GM18508 (cell line): Measurements from ENCODE around the gene LYRM4.

Source experiments
- ATAC-seq: cut with Tn5 transposase; IDR thresholded peaks from one replicate; pipeline ENCODE4 v1.9.1; 2021; ENCODE audit warnings: moderate number of reproducible peaks; ENCODE audit not compliant: insufficient read depth, unreplicated experiment

The LYRM4 gene

DNA sequence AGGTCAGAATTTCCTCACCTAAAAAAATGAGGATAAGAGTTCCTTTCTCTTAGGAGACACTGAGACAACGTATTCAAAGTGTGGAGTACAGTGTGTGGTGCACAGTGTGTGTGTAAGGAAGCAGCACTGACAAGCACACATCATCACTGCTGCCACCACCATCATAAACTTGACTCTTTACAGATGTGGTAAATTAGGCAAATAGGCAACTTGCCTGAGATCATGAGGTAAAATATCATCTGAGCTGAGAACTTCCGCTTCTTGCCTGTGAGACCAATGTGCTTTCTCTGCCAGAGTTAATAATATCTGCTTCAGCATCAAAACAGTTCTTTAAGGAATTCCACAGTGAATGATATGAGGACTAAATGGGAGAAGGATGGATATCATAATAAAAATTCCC is 52.7 kb downstream of the LYRM4 start:
- ATAC-seq = no peak

DNA sequence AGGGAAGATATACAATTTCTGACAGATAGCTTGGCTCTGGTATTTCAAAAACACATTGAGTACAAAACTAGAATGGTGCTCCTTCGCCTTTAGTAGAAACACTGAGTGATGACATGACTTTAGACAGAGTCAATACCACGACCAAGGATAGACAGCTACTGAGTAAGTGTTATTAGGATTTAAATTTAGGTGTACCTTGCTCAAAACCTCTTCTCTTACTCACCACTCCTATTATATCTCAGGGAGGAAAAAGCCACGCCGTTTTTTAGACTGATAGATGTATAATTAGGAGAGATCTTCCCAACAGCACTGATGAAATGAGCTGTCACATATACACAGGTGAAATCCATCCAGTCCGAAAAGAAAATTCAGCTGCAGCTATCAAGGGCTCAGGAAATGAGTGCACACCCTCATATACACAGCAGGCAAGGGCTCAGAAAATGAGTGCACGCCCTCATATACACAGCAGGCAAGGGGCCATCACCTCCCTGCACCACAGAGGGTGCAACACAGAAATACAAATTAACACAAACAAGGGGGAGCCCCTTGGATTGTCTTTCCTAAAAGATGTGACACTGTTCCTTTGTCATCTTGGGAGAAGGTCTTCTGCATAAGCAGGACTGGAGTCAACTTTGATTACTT is 53.7 kb downstream of the LYRM4 start:
- ATAC-seq = no peak

DNA sequence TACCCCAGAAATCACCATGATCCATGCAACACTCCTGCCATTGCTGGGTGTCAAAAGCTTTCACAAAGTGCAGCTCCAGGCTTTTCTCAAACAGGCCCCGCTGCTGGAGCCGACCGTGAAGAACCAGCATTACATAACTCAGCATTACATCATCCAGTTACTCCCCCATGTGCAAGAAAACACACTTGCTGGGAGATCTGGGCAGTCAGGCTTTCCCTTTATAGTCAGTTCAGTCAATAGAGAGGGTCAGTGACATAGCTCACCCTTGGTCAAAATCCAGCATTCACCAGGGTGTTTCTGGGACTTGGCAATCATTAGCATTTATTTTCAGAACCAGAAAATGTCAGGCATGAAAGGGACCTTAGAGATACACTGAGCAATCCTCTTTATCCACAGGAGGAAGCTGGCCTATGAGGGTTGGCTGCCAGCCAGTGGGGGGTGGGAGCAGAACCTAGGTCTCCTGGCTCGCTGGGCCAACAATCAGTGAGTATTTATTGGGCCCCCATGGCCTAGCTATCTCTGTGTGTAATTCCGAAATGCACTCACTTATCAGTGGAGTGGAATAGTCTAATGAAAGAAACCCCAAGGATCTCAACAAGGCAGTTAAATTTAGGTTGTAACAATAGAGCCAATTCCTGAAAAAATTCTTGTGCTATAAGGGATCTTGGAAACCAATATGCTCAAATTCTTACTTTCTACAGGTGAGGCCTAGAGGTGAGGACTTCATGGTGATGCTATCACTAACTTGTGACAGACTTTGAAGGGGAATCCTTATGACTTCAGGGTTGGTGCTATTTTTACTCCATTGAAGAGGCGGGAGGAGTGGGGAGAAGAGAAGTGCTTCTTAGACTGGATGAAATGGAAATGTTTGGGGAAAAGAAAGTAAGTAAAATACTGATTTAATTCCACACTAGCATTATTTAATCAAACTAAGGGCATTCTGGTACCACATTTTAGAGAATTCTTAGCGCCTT is 54.6 kb downstream of the LYRM4 start:
- no peak for ATAC-seq

DNA sequence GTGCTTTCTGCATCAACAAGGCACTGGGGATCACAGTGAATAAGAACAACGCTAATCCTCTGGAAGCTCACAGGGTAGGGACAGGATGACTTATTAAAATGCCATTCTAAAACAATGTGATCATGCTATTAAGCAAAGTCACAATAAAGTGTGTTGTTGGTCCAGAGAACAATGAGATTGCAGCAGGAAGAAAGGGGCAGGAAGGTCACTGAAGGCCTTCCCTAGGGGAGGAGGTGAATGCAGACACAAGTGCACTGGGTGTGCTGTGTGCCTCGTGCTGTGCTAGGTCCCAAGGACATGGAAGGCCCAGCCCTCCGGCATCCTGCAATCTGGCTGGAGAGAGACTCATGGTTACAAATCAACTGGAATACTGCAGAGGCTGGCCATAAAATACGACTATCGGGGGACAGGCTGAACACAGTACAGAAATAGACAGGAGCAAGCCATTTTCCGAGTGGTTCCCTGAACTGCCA is 55.7 kb downstream of the LYRM4 start:
- ATAC-seq = no peak

DNA sequence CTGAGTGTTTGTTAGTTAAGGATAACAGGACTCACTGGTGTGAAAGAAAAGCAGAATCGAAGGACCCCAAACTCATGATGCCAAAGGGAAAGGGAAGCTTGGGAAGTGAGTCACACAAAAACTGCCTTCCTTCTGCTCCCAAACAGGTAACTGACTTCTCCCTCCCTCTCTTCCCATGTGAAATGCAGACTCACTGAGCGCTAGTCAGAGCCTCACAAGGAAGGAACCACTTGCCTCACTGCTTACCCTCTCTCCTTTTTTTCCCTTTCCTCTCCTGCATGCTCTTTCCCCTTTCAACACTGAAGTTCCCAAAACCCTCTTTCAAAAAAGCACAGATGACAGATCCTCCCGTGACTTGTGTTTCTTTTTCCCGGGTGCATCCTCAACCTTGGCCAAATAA is 56.4 kb downstream of the LYRM4 start:
- ATAC-seq = no peak

DNA sequence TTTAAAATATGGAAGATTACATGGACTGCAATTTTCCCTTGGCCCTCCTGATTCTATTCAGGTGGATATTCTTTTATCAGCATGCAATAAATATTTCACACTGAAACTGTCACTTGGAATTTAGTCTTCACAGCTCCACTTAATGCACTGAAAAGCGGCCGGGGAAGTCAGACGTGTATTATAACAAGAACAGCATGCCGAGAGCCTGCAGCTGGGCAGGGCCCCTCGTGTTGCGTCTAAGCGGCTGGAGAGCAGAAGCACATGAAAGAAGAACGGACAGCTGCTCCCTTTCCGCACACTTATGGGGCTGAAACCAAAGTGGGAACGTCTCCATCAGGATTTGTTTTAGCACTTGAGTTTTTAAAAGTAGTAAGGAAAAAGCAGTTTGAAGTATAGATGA is 57.2 kb downstream of the LYRM4 start:
- no peak for ATAC-seq

DNA sequence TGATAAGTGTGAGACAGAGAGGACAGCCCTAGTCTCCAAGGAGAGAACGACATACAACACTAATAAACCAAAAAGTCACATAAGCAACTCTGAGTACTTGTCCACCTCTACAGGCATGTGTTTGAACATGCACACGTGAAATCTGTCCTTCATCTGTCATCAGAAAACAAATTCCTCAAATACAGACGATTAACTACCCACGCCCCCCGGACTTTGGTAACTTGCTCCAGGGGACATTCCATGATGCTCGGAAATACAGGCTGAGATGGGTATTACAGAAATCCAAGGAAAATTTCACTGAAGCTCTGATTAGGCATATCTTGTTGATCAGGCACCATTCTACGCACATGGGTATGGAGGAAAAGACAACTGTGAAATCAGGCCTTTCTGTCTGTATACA is 57.8 kb downstream of the LYRM4 start:
- ATAC-seq = no peak

DNA sequence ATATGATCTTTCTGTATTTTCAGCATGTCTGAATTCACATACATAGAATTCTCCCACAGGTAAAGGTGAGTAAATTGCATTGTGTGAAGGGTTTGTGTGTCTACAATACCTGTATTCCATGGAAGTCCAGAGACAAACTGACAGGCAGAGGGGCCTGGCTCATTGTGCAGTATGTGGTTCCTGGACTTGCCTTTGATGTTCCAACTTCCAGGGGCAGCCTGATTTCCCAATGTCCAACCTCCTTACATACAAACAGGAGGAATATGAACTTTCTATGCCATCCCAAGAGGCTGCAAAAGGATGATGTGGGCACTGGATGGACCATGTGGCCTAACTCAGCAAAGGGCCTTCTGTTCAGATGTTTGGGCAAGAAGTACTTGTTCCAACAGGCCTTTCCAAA is 58.5 kb downstream of the LYRM4 start:
- ATAC-seq = no peak

DNA sequence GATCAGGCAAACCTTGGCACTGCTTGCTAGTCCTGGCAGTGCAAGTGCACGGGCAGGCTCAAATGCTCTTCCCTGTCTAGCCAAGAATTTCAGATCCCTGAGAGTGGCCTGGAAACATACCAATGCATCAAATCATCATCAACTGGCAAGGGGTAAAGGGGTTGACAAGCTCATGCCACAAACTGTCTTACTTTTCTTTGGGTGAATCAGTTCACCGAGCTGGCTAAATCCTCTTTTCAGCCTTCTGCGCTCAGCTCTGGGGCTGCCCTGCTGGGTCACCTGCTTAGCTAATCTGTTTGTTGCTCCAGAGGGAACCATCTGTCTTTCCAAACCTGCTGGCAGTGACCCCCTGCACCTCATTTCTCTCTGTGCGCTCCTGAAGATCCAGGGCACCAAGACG is 59.5 kb downstream of the LYRM4 start:
- ATAC-seq = no peak

DNA sequence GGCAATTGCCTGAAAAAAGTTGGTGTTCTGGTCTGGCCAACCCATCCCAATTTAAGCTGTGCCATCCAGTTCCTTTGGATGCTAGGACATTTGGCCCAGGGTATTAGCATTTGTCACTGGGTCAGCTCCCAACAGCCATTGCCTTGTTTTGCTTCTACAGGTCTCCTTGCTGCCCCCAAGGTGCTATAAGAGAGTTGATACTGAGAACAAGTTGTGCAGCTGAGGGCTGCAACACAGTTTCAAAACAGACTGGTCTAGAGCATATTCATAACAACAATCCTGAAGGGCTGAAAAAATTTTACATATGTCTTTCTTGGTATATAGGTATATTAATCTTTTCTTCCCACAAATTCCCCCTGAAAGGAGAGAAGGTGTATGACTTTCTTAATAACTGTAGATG is 61.0 kb downstream of the LYRM4 start:
- no peak for ATAC-seq

DNA sequence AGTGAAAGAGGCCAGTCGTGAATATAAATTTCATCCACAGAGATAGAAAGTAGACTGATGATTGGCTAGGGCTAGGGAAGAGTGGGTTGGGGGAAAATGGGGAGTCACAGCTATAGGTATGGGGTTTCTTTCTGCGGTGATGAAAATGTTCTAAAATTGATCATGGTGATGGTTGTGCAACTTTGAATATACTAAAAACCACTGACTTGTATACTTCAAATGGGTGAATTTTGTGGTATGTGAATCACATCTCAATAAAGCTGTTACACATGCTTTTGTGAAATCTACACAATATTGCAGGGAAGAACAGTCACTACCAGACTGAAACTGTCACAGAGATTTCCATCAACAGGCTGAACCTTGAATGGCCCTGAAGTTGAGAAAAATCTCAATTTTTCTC is 61.5 kb downstream of the LYRM4 start:
- no peak for ATAC-seq

DNA sequence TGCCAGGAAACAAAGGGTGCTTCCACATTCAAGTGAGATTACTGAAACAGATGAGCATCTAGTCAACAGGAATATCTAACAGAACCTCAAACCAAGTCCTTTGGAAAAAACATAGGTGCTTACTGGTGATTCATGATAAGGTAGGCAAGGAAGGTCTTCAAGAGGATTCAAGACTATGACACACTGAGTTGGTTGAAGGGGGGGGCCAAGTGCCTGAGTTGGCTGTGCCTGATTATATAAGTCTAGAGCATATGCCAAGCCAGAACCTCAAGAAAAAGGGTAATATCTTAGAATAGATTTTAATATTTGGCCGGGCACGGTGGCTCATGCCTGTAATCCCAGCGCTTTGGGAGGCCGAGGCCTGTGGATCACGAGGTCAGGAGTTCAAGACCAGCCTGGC is 63.7 kb downstream of the LYRM4 start:
- ATAC-seq = no peak

DNA sequence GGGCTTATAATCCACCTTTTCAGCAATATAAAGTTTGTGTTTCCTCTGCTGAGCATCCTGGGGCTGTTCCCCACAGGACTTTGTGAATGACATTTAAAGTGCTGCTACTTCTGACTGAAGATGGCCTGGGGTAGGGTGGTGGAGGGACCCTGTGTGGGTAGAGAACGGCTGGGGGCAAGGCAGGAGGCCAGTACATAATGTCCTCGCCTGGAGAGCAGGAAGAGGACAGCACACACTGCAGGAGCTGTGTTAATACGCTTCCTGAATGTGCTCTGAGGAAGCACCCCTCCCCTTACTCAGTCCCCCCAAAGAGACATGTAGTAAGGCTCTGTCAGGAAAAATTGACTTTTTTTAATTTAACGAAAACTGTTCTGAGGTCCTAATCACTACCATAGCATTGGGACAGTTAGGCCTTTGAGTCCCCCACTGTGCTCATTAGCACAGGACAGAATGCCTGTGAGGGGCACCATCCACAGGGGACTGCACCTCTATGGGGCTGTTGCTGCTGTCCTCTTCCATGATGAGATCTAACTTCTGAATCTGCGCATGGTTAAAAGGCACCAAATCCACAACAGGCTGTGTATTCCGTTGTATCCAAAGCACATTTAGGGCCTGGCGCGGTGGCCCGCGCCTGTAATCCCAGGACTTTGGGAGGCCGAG is 68.5 kb downstream of the LYRM4 start:
- no peak for ATAC-seq

DNA sequence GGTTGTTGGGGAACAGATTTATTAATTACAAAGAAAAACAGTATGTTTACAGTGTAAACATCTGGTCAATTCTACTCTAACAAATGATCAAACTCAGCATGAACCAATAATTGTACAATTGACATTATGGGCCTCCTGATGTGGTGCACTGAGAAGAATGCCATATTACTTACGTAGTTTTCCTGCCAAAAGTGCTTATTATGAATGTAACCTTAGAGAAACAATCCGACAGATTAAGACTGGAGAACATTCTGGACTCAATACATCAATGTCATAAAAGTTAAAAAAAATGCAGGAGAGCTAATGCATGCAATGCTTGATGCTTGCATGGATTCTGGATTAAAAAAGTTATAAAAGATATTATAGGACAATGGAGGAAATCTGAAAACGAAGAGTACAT is 69.0 kb downstream of the LYRM4 start:
- ATAC-seq = no peak

DNA sequence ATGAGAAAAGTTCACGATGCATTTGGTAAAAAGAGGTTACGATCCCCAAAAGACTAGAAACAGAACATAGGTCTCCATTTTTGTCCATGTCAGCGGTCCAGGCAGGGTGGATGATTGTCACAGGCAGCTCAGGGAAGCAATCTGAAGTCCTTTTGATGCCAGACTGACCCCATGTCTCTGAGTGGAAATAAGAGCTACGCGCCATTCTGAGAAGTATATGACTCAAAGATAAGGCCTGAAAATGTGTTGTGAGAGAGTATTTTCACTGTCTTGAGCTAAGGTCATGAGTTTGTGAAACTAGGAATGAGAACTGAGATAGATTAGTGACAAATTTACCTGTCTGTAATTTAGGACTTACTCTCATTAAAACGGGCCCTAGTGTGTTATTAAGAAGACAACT is 69.5 kb downstream of the LYRM4 start:
- ATAC-seq = peak; percentile 54

DNA sequence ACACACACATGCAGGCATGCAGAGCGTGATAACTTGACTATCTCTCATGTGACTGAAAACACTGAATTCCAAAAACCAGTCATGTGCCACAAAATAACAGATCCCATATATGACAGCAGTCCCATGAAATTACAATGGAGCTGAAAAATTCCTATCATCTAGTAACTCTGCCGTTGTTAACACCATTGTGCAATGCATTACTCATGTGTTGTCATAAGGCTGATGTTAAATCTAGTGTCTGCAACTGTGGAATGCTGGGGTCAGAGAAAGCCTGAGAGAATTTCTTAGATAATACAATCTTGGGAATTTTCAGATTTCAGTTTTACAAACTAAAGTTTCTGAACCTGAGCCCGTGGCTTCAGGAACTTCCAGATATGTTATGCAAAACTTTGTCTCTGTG is 70.2 kb downstream of the LYRM4 start:
- ATAC-seq = no peak

DNA sequence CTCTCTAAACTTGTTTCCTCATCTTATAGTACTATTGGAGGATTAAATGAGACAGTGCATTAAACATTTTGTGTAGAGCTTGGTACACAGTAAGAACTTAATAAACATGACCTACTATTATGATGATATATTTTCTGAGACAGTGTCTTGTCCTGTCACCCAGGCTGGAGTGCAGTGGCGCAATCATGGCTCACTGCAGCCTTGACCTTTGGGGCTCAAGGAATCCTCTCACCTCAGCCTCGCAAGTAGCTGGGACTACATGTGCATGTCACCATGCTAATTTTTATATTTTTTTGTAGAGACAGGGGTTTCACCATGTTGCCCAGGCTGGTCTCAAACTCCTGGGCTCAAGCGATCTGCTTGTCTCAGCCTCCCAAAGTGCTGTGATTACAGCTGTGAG is 72.1 kb downstream of the LYRM4 start:
- no peak for ATAC-seq

DNA sequence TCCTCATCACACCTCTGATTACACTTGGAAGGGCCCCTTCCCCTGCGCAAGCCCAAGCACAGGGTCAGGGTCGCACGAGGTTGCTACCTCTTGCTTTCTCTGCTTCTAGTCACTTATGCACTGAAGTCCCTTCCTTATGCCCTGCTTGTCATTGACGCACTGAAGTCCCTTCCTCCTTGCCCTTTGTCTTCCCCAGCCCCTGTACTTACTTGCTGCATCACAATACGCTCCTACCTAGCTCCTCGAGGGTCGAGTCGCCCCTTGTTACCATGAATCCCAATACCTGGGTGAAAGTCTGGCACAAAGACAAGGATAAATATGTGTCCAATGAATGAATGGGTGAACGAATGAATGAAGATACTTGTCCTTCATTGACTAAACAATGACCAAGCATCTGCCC is 75.9 kb downstream of the LYRM4 start:
- ATAC-seq = no peak

DNA sequence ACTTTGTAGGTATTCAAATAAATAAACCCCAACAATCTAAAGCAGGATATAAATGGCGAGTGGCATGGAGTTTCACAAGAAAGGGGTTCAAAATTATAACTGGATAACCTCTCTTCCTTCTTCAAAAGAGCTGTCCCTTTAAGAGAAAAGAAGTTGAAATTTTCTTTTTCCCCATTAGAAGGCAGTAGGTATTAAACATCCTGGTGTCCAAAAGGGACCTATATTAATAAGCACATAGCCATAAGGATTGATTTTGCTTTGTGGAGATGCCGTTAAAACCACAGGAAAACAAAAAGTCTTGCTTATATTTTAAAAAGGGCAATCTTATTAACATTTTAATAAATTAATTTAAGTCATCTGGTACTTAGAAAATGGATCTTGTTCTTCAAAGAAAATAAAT is 76.5 kb downstream of the LYRM4 start:
- ATAC-seq = no peak

DNA sequence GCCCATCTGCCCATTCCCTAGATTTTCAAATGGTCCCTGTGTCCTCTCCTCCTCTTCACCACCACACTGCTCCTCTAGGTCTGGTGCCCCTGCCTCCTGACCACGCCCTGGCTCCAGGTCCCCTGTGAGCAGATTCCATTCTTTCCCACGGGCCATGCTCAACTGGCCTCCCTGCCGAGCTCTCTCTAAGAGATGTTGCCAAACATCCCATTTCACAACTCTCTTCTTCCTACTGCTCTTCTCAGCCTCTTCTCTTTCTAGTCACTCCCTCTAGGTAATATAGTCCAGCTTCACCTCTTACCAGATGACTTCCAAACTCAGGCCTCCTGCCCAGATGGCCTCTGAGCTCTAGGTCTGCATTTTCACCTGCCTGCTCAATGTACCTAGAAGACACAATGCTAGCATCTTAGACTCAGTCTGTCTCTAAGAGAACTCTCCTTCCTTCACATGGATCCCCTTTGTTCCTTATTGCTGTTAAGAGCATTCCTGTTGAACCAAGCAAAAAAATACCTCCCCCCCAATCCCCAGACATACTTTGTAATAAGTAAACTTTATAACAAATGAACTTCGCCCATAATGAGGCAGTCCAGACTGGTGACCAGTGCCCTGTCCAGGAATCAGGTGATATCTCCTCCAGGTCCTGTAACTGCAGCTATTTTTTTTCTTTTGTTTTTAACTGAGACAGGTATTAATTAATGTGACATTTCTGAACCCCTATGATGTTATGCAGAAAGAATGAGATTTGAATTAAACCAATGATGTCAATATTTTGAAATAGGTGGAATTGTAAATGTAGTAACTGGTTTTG is 79.0 kb downstream of the LYRM4 start:
- ATAC-seq = no peak
